Astrocyte (in vitro differentiated cells and primary cell): ENCODE results near the gene WNT3. TPM values are rescaled to one million over a fixed set of nuclear protein-coding genes. Genes with fewer than 3 reads are reported as not detected.

ENCODE experiments used
- DNase-seq: peaks from one replicate; pipeline ENCODE4 v3.0.0-alpha.2; 2010; ENCODE audit warnings: low read depth
- FAIRE-seq: peaks from 2 replicates; lab custom pipeline; 2011; peaks lifted over from hg19 to GRCh38; lab: Jason Lieb, UNC
- H2AFZ ChIP-seq: 2 replicates; pipeline ENCODE4 v1.6.0; 2012; ENCODE audit warnings: low read depth, low read length, inconsistent platforms
- H3K27ac ChIP-seq: 2 replicates; pipeline ENCODE4 v1.5.1; 2011; ENCODE audit warnings: low read depth, low read length, inconsistent platforms
- H3K27me3 ChIP-seq: 2 replicates; pipeline ENCODE4 v1.6.0; 2011; ENCODE audit warnings: low read length, inconsistent platforms; ENCODE audit not compliant: insufficient read depth
- H3K36me3 ChIP-seq: 2 replicates; pipeline ENCODE4 v1.5.1; 2011; ENCODE audit warnings: low read length, inconsistent platforms; ENCODE audit not compliant: insufficient read depth
- H3K4me1 ChIP-seq: 2 replicates; pipeline ENCODE4 v1.5.1; 2011; ENCODE audit warnings: low read length, inconsistent platforms; ENCODE audit not compliant: insufficient read depth
- H3K4me2 ChIP-seq: 2 replicates; pipeline ENCODE4 v1.6.0; 2012; ENCODE audit warnings: low read length, inconsistent platforms
- H3K4me3 ChIP-seq: 2 replicates; pipeline ENCODE4 v1.5.1; 2011; ENCODE audit warnings: low read depth, mild to moderate bottlenecking, low read length, inconsistent platforms; ENCODE audit not compliant: insufficient read depth
- H3K79me2 ChIP-seq: 2 replicates; pipeline ENCODE4 v1.6.0; 2012; ENCODE audit warnings: mild to moderate bottlenecking, low read length, inconsistent platforms; ENCODE audit not compliant: insufficient read depth
- H3K9ac ChIP-seq: 2 replicates; pipeline ENCODE4 v1.6.0; 2012; ENCODE audit warnings: mild to moderate bottlenecking, low read length, inconsistent platforms
- H3K9me3 ChIP-seq: 2 replicates; pipeline ENCODE4 v1.5.1; 2012; ENCODE audit warnings: low read depth, mild to moderate bottlenecking, low read length, inconsistent platforms; ENCODE audit not compliant: insufficient read depth
- H4K20me1 ChIP-seq: 2 replicates; pipeline ENCODE4 v1.6.0; 2012; ENCODE audit warnings: low read length, inconsistent platforms; ENCODE audit not compliant: insufficient read depth
- H3K27ac Mint-ChIP-seq: one replicate; pipeline ENCODE4 v1.8.0; 2021; ENCODE audit warnings: mild to moderate bottlenecking, mixed read lengths; ENCODE audit not compliant: unreplicated experiment
- H3K27me3 Mint-ChIP-seq: one replicate; pipeline ENCODE4 v1.8.0; 2021; ENCODE audit warnings: low read depth, mixed read lengths; ENCODE audit not compliant: unreplicated experiment
- H3K36me3 Mint-ChIP-seq: one replicate; pipeline ENCODE4 v1.8.0; 2021; ENCODE audit warnings: low read depth, mixed read lengths; ENCODE audit not compliant: unreplicated experiment
- H3K4me1 Mint-ChIP-seq: one replicate; pipeline ENCODE4 v1.8.0; 2021; ENCODE audit warnings: low read depth, mixed read lengths; ENCODE audit not compliant: unreplicated experiment
- H3K4me3 Mint-ChIP-seq: one replicate; pipeline ENCODE4 v1.8.0; 2021; ENCODE audit warnings: mild to moderate bottlenecking, moderate library complexity, mixed read lengths; ENCODE audit not compliant: unreplicated experiment
- H3K9me3 Mint-ChIP-seq: one replicate; pipeline ENCODE4 v1.8.0; 2021; ENCODE audit warnings: mild to moderate bottlenecking, mixed read lengths; ENCODE audit not compliant: unreplicated experiment
- EZH2 ChIP-seq: IDR thresholded peaks from 2 replicates; pipeline ENCODE4 v1.6.1; 2012; ENCODE audit warnings: mild to moderate bottlenecking, low read length, inconsistent platforms; ENCODE audit not compliant: insufficient read depth
- total RNA-seq: library from RNA; stranded (reverse); gene quantifications from 2 replicates; pipeline ENCODE4 v1.2.1, GENCODE V29; 2021
- TF ChIP-seq, protein P1 (sequence below): IDR thresholded peaks from 2 replicates; pipeline ENCODE4 v1.5.1; 2011; ENCODE audit warnings: low read depth, mild to moderate bottlenecking, inconsistent platforms, low read length, moderate library complexity; ENCODE audit not compliant: insufficient read depth

WNT3 gene
- total RNA-seq, 1 donor from 2014 or later, result 2.4 TPM

DNA sequence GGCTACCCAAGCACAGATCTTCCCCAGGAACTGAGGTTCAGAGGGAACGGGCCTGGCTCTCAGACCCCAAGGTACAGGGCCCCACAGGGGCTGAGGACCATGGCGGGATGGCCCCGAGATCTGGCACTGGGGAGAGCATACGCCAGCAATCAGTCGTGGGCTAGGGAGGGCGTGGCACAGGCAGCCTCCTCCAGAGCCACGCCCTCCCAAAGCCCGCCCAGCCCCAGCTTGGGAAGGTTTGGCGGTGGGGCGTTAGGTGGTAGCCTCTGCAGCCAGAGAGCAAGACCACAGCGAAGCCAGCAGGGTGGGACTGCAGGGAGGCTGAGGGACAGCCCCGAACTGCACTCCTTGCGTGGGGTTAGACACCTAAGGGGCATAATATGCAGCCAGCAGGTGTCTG is 44.5 kb upstream of the WNT3 start:
- H3K4me1 Mint-ChIP-seq, result peaks cover 10% of the 10 kb centered on the region
- Histone ChIP-seq H3K9ac (no peak overlapping the region), H3K9me3 (no peaks in the 10 kb centered on the region), H3K27ac (no peak overlapping the region), H2AFZ (no peak overlapping the region), H3K27me3 (no peaks in the 10 kb centered on the region), H3K4me1 (no peaks in the 10 kb centered on the region), H3K79me2 (no peaks in the 10 kb centered on the region), H3K4me2 (no peak overlapping the region), H3K36me3 (no peaks in the 10 kb centered on the region), H4K20me1 (no peaks in the 10 kb centered on the region), H3K4me3 (no peak overlapping the region)
- H3K36me3 Mint-ChIP-seq, result peaks cover 2% of the 10 kb centered on the region
- FAIRE-seq (no peak), DNase-seq (no peak)
- no peak overlapping the region for H3K4me3 Mint-ChIP-seq
- H3K27ac Mint-ChIP-seq, result no peak overlapping the region
- no peaks in the 10 kb centered on the region for H3K27me3 Mint-ChIP-seq
- TF ChIP-seq, protein P1, sequence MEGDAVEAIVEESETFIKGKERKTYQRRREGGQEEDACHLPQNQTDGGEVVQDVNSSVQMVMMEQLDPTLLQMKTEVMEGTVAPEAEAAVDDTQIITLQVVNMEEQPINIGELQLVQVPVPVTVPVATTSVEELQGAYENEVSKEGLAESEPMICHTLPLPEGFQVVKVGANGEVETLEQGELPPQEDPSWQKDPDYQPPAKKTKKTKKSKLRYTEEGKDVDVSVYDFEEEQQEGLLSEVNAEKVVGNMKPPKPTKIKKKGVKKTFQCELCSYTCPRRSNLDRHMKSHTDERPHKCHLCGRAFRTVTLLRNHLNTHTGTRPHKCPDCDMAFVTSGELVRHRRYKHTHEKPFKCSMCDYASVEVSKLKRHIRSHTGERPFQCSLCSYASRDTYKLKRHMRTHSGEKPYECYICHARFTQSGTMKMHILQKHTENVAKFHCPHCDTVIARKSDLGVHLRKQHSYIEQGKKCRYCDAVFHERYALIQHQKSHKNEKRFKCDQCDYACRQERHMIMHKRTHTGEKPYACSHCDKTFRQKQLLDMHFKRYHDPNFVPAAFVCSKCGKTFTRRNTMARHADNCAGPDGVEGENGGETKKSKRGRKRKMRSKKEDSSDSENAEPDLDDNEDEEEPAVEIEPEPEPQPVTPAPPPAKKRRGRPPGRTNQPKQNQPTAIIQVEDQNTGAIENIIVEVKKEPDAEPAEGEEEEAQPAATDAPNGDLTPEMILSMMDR, result no peak
- no peaks in the 10 kb centered on the region for H3K9me3 Mint-ChIP-seq

DNA sequence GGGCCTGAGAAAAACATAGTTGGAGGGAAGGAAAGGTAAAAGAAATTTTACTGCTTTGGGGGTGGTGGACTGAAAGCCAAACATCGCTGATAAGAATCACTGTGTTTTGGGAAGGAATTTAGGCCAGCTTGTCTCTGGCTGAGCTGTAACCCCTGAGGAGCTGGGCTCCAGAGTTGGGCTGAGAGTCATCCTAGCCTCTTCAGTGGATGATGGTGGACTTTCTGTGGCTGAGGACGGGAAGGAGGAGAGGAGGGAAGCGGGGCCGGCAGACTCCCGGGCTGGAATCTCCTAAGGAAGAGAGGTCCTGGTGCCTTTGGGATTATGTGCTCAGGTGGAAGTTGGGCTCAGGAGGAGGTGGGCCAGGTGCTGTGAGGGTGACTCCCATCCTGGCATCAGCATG is 41.5 kb upstream of the WNT3 start:
- TF ChIP-seq EZH2, result no peak
- TF ChIP-seq, protein P1, result no peak
- Histone ChIP-seq H2AFZ (no peak overlapping the region), H3K27me3 (peaks cover 5% of the 10 kb centered on the region), H3K9me3 (no peaks in the 10 kb centered on the region), H3K4me1 (no peaks in the 10 kb centered on the region), H3K27ac (no peak overlapping the region), H3K9ac (no peak overlapping the region), H3K79me2 (no peaks in the 10 kb centered on the region), H3K4me2 (no peak overlapping the region), H4K20me1 (no peaks in the 10 kb centered on the region), H3K4me3 (no peak overlapping the region), H3K36me3 (no peaks in the 10 kb centered on the region)
- DNase-seq, result no peak
- Mint-ChIP-seq H3K9me3 (peaks cover 3% of the 10 kb centered on the region), H3K36me3 (no peaks in the 10 kb centered on the region), H3K27ac (no peak overlapping the region), H3K4me1 (peaks cover 7% of the 10 kb centered on the region), H3K27me3 (peaks cover 5% of the 10 kb centered on the region), H3K4me3 (no peak overlapping the region)
- FAIRE-seq, result no peak

DNA sequence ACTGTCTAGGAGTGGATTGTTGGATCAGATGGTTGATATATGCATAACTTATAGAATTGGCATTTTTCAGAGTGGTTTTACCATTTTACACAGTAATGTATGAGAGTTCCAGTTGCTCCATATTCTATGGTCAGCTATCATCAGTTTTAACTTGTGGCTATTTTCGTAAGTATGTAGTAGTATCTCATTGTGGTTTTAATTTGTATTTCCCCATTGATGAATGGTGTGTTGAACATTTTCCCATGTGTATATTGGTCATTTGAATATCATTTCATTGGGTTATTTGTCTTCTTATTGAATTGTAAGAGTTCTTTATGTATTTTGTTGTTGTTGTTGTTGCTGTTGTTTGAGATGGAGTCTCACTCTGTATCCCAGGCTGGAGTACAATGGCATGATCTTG is 39.1 kb upstream of the WNT3 start:
- TF ChIP-seq, protein P1, result no peak
- no peak for TF ChIP-seq EZH2
- no peak overlapping the region for H2AFZ ChIP-seq

More for the DNA sequence above, 39.1 kb upstream of the WNT3 start:
- no peak overlapping the region for H3K27ac ChIP-seq
- FAIRE-seq (no peak), DNase-seq (no peak)
- no peaks in the 10 kb centered on the region for H3K36me3 ChIP-seq
- peaks cover 10% of the 10 kb centered on the region for H3K27me3 ChIP-seq
- no peaks in the 10 kb centered on the region for H3K9me3 ChIP-seq
- H3K9ac ChIP-seq, result no peak overlapping the region
- H3K4me2 ChIP-seq, result no peak overlapping the region
- H3K36me3 Mint-ChIP-seq, result no peaks in the 10 kb centered on the region
- no peak overlapping the region for H3K4me3 Mint-ChIP-seq
- no peaks in the 10 kb centered on the region for H3K4me1 ChIP-seq
- peaks cover 5% of the 10 kb centered on the region for H3K27me3 Mint-ChIP-seq
- no peaks in the 10 kb centered on the region for H3K79me2 ChIP-seq
- H3K27ac Mint-ChIP-seq, result no peak overlapping the region
- peaks cover 3% of the 10 kb centered on the region for H3K9me3 Mint-ChIP-seq
- H3K4me1 Mint-ChIP-seq, result peaks cover 15% of the 10 kb centered on the region
- H3K4me3 ChIP-seq, result no peak overlapping the region
- no peaks in the 10 kb centered on the region for H4K20me1 ChIP-seq
